H1 (cell line): ENCODE measurements around the gene DYNLT1. TPM values are rescaled to one million over a fixed set of nuclear protein-coding genes. Genes with fewer than 3 reads are reported as not detected.
A peak's percentile ranks its signal among the peaks of the same experiment; 100 is the strongest.

Source experiments
- CTCF ChIA-PET: fragments of 300-600 bp; sonication (Branson Sonifier 250); formaldehyde crosslinking; loops from one replicate; lab custom pipeline; 2021; ENCODE audit not compliant: partially characterized antibody; lab: Charles Lee
- POLR2A ChIA-PET: fragments of 300-600 bp; sonication (Branson Sonifier 250); formaldehyde crosslinking; loops from one replicate; lab custom pipeline; 2021; ENCODE audit warnings: inconsistent platforms; ENCODE audit not compliant: partially characterized antibody; lab: Charles Lee
- DNase-seq, 2 experiments: peaks; one replicate each; pipeline versions ENCODE4 v3.0.0 to v3.0.0-alpha.2; 2010 to 2022; ENCODE audit warnings: low spot score in 2 of 2, low read depth in 1 of 2, mixed read lengths in 1 of 2
- FAIRE-seq: peaks from 2 replicates; lab custom pipeline; 2011; peaks lifted over from hg19 to GRCh38; lab: Jason Lieb, UNC
- H2AFZ ChIP-seq: 2 replicates; pipeline ENCODE4 v1.8.1; 2012; ENCODE audit warnings: low read length, inconsistent platforms
- H2AK5ac ChIP-seq: 2 replicates; pipeline ENCODE4 v1.6.1; 2013; ENCODE audit warnings: low read depth, low read length
- H2BK120ac ChIP-seq: replicated peaks from 2 replicates; pipeline ENCODE3; 2013; ENCODE audit warnings: low read depth, low read length, inconsistent platforms
- H2BK12ac ChIP-seq: 2 replicates; pipeline ENCODE4 v1.6.1; 2013; ENCODE audit warnings: low read depth, low read length
- H2BK15ac ChIP-seq: 2 replicates; pipeline ENCODE4 v1.6.1; 2013; ENCODE audit warnings: low read length
- H2BK20ac ChIP-seq: 2 replicates; pipeline ENCODE4 v1.6.1; 2013; ENCODE audit warnings: low read length
- H2BK5ac ChIP-seq: 2 replicates; pipeline ENCODE4 v1.6.1; 2013; ENCODE audit warnings: low read depth, low read length
- H3K14ac ChIP-seq: 2 replicates; pipeline ENCODE4 v1.6.1; 2013; ENCODE audit warnings: inconsistent platforms; ENCODE audit not compliant: insufficient read length
- H3K18ac ChIP-seq: 2 replicates; pipeline ENCODE4 v1.6.1; 2013; ENCODE audit warnings: low read length; ENCODE audit errors: extremely low read depth
- H3K23ac ChIP-seq: 2 replicates; pipeline ENCODE4 v1.6.1; 2013; ENCODE audit warnings: inconsistent platforms; ENCODE audit not compliant: insufficient read length
- H3K23me2 ChIP-seq: 2 replicates; pipeline ENCODE4 v1.6.1; 2013; ENCODE audit warnings: low read depth, low read length
- H3K27ac ChIP-seq: 2 replicates; pipeline ENCODE4 v1.6.1; 2011; ENCODE audit warnings: low read depth, low read length, inconsistent platforms
- H3K27me3 ChIP-seq, 4 experiments: replicated peaks in 1 of 4; 1 replicate in 1 of 4; 2 replicates in 3 of 4; pipeline versions ENCODE4 v1.6.1 to v1.8.1; 2011 to 2013; ENCODE audit warnings: low read length in 3 of 4, mild to moderate bottlenecking in 3 of 4, inconsistent platforms in 2 of 4, mixed read lengths in 2 of 4, moderate library complexity in 1 of 4; ENCODE audit not compliant: control insufficient read depth in 3 of 4, insufficient read depth in 3 of 4; ENCODE audit errors: extremely low read depth in 1 of 4
- H3K36me3 ChIP-seq, 4 experiments: 2 replicates each; pipeline versions ENCODE4 v1.6.1 to v1.8.1; 2011 to 2013; ENCODE audit warnings: mild to moderate bottlenecking in 4 of 4, low read length in 3 of 4, moderate library complexity in 2 of 4, control low read depth in 1 of 4, inconsistent platforms in 1 of 4; ENCODE audit not compliant: insufficient read depth in 4 of 4, control insufficient read depth in 2 of 4
- H3K4ac ChIP-seq: replicated peaks from 2 replicates; pipeline ENCODE3; 2013; ENCODE audit warnings: low read length, low read depth, mixed read lengths, inconsistent platforms; ENCODE audit not compliant: insufficient read length
- H3K4me1 ChIP-seq, 4 experiments: replicated peaks in 1 of 4; 1 replicate in 1 of 4; 2 replicates in 3 of 4; pipeline versions ENCODE4 v1.6.1 to v1.8.1; 2011 to 2013; ENCODE audit warnings: low read length in 3 of 4, inconsistent platforms in 2 of 4, mixed read lengths in 1 of 4; ENCODE audit not compliant: insufficient read depth in 4 of 4, control insufficient read depth in 3 of 4
- H3K4me2 ChIP-seq, 2 experiments: 2 replicates each; pipeline versions ENCODE4 v1.6.1 to v1.8.1; 2011 to 2013; ENCODE audit warnings: low read depth in 2 of 2, low read length in 2 of 2, control low read depth in 1 of 2, inconsistent platforms in 1 of 2, mild to moderate bottlenecking in 1 of 2; ENCODE audit not compliant: insufficient read depth in 1 of 2
- H3K4me3 ChIP-seq, 4 experiments: fragments of 200-600, 300-600 bp in 1 of 4; sonication (generic), shearing (Covaris generic), sonication (Bioruptor Twin) in 1 of 4; 2 replicates each; pipeline versions ENCODE4 v1.5.1 to v1.8.1; 2011 to 2016; ENCODE audit warnings: low read length in 4 of 4, low read depth in 3 of 4, control low read depth in 2 of 4, inconsistent platforms in 2 of 4, mild to moderate bottlenecking in 2 of 4, mixed read lengths in 1 of 4, moderate library complexity in 1 of 4; ENCODE audit not compliant: insufficient read depth in 2 of 4; ENCODE audit errors: extremely low read depth in 1 of 4
- H3K56ac ChIP-seq: replicated peaks from 2 replicates; pipeline ENCODE3; 2013; ENCODE audit warnings: low read depth, mild to moderate bottlenecking, mixed read lengths, low read length, inconsistent platforms; ENCODE audit not compliant: insufficient read length
- H3K79me1 ChIP-seq: 2 replicates; pipeline ENCODE4 v1.6.1; 2013; ENCODE audit warnings: low read depth, low read length, control low read depth
- H3K79me2 ChIP-seq, 2 experiments: 2 replicates each; pipeline versions ENCODE4 v1.6.1 to v1.8.1; 2012 to 2013; ENCODE audit warnings: low read length in 2 of 2, mild to moderate bottlenecking in 2 of 2, inconsistent platforms in 1 of 2; ENCODE audit not compliant: insufficient read depth in 2 of 2, control insufficient read depth in 1 of 2
- H3K9ac ChIP-seq, 4 experiments: replicated peaks in 1 of 4; 1 replicate in 1 of 4; 2 replicates in 3 of 4; pipeline versions ENCODE4 v1.6.1 to v1.8.1; 2011 to 2013; ENCODE audit warnings: low read depth in 3 of 4, low read length in 3 of 4, control low read depth in 2 of 4, mild to moderate bottlenecking in 2 of 4, moderate library complexity in 2 of 4, inconsistent platforms in 1 of 4; ENCODE audit errors: extremely low read depth in 1 of 4
- H3K9me3 ChIP-seq, 2 experiments: 2 replicates each; pipeline versions ENCODE4 v1.6.1 to v1.8.1; 2012 to 2013; ENCODE audit warnings: mild to moderate bottlenecking in 2 of 2, moderate library complexity in 2 of 2, control low read depth in 1 of 2, inconsistent platforms in 1 of 2, low read depth in 1 of 2, low read length in 1 of 2, mixed read lengths in 1 of 2; ENCODE audit not compliant: insufficient read depth in 2 of 2
- H4K20me1 ChIP-seq, 2 experiments: replicated peaks in 1 of 2; 2 replicates each; pipeline versions ENCODE3 to v1.8.1; 2011 to 2013; ENCODE audit warnings: inconsistent platforms in 2 of 2, low read length in 2 of 2, mild to moderate bottlenecking in 1 of 2; ENCODE audit not compliant: insufficient read depth in 2 of 2, control insufficient read depth in 1 of 2
- H4K5ac ChIP-seq: 2 replicates; pipeline ENCODE4 v1.6.1; 2013; ENCODE audit warnings: low read length, low read depth, mixed read lengths, inconsistent platforms; ENCODE audit not compliant: insufficient read length
- H4K8ac ChIP-seq: 2 replicates; pipeline ENCODE4 v1.8.0; 2013; ENCODE audit warnings: mild to moderate bottlenecking, moderate library complexity, low read length, inconsistent platforms; ENCODE audit not compliant: insufficient read depth; ENCODE audit errors: extremely low read depth
- H4K91ac ChIP-seq: replicated peaks from 2 replicates; pipeline ENCODE3; 2013; ENCODE audit warnings: low read length, mixed read lengths, inconsistent platforms; ENCODE audit not compliant: insufficient read length
- CTCF ChIP-seq, 3 experiments: IDR thresholded peaks; 1 replicate in 2 of 3; 2 replicates in 1 of 3; pipeline versions ENCODE4 v1.5.1 to v1.6.1; 2011; ENCODE audit warnings: low read length in 3 of 3, mild to moderate bottlenecking in 3 of 3, inconsistent platforms in 2 of 3, low read depth in 1 of 3, moderate library complexity in 1 of 3; ENCODE audit not compliant: insufficient read depth in 1 of 3; ENCODE audit errors: control extremely low read depth in 1 of 3
- WGBS, 2 experiments: shearing (Covaris generic) in 1 of 2; methylation state at CpG; one replicate each; pipeline versions ENCODE4 v1.1.6 to v1.1.7; 2013 to 2015; ENCODE audit warnings: low lambda C conversion rate in 2 of 2, mixed read lengths in 2 of 2, inconsistent platforms in 1 of 2, low coverage in 1 of 2, missing lambda C conversion rate in 1 of 2; ENCODE audit not compliant: insufficient replicate concordance in 2 of 2, insufficient coverage in 1 of 2, insufficient read length in 1 of 2; ENCODE audit errors: extremely low coverage in 1 of 2, missing lambda C conversion rate in 1 of 2; 5-methylcytosine and 5-hydroxymethylcytosine counted together
- polyA plus RNA-seq, 7 experiments: library from polyadenylated mRNA; depleted of rRNA in 3 of 7; stranded (reverse) in 5 of 7; unstranded in 2 of 7; fragments of >200 nt in 5 of 7; fragments of 200-250 nt in 2 of 7; gene quantifications; 1 replicate in 5 of 7; 2 replicates in 1 of 7; 4 replicates in 1 of 7; pipeline versions ENCODE4 v1.2.1 to v1.2.3, GENCODE V29; 2011 to 2013; ENCODE audit warnings: missing spikeins in 2 of 7, mixed read lengths in 2 of 7
- total RNA-seq: library from RNA; stranded (reverse); fragmentation: NEBNext Ultra II Directional; extraction: Animal tissue kit (Norgen Biotek cat#: 25700); gene quantifications from 2 replicates; pipeline ENCODE4 v1.2.1, GENCODE V29; 2021

Gene DYNLT1
- total and polyA plus RNA-seq, 2 of the 8 experiments (the other 6 are each of a cell fraction or from before 2014, with no cell fraction given), result 119 to 245 TPM

- no peak overlapping the region for H2BK15ac ChIP-seq
- H2AK5ac ChIP-seq, result no peak overlapping the region
- H2BK12ac ChIP-seq, result no peak overlapping the region
- no peaks in the 10 kb centered on the region for H3K9me3 ChIP-seq
- DNase-seq (peak in 1 of 2 experiments; percentile 60), FAIRE-seq (peak; percentile 73)
- no peak overlapping the region for H2BK120ac ChIP-seq
- H3K4ac ChIP-seq, result no peak overlapping the region
- 82% methylated on average over 20 of the region's 20 CpGs; no CpG with 5 or more reads in 1 of the 2 experiments for WGBS, 2 experiments
- POLR2A ChIA-PET, result interaction anchor here (1.4 to 2.0 kb wide), 2 partner anchors 15 to 16 kb away, joined by 6 read pairs; partner anchors contain the start of gene DYNLT1
- H4K8ac ChIP-seq, result no peak overlapping the region; the same call in 1 of the 2 replicates
- H2AFZ ChIP-seq, result no peak overlapping the region
- H3K4me3 ChIP-seq, result no peak overlapping the region
- no peak overlapping the region for H4K91ac ChIP-seq
- no peak overlapping the region for H2BK20ac ChIP-seq
- H3K23ac ChIP-seq, result no peak overlapping the region
- H3K14ac ChIP-seq, result no peak overlapping the region
- no peak overlapping the region for H4K5ac ChIP-seq
- H3K27ac ChIP-seq, result no peak overlapping the region
- H3K18ac ChIP-seq, result no peak overlapping the region
- CTCF ChIA-PET, result interaction anchor here (0.6 to 3.1 kb wide), 14 partner anchors 9 to 424 kb away, joined by 3 to 10 read pairs (median 5); no protein-coding TSS in a partner anchor
- no peak overlapping the region for H3K9ac ChIP-seq
- no peak overlapping the region for H3K56ac ChIP-seq
- peaks cover 0 to 7% (median 0%) of the 10 kb centered on the region in 4 experiments; a peak in 3 of 7 replicates for H3K4me1 ChIP-seq
- H3K27me3 ChIP-seq, result no peaks in the 10 kb centered on the region
- H4K20me1 ChIP-seq, result peaks cover 0 to 12% of the 10 kb centered on the region in 2 experiments
- peaks cover 2 to 44% (median 28%) of the 10 kb centered on the region in 4 experiments; a peak in 7 of 8 replicates for H3K36me3 ChIP-seq
- H2BK5ac ChIP-seq, result no peak overlapping the region
- no peak overlapping the region for H3K4me2 ChIP-seq
- peaks cover 6% of the 10 kb centered on the region; the same call in 1 of the 2 replicates for H3K23me2 ChIP-seq
- H3K79me2 ChIP-seq, result no peaks in the 10 kb centered on the region
- H3K79me1 ChIP-seq, result peaks cover 2% of the 10 kb centered on the region
- TF ChIP-seq CTCF (IDR thresholded peaks at IDR 0.05; ENCODE audit: control extremely low read depth in 1 of 3, insufficient read depth in 1 of 3, low read depth in 1 of 3, low read length in 3 of 3), result peak; percentile 55 to 65 (median 57)
These were observed 14.9 kb downstream of the DYNLT1 start for GRCh38 chr6:158629367-158630221.
